Panc1 (cell line): ENCODE results near the gene LMCD1. TPM values are rescaled to one million over a fixed set of nuclear protein-coding genes. Genes with fewer than 3 reads are reported as not detected.

Experiments used
- ATAC-seq: fragments of 200-7000 bp; cut with Tn5 transposase; 2 replicates; pipeline ENCODE4 v1.9.1; 2020; ENCODE audit warnings: mild to moderate bottlenecking, moderate library complexity
- BruUV-seq: library from RNA; stranded (reverse); fragments of 400-500 nt; replicated peaks from 2 replicates; lab custom pipeline; 2021; lab: Mats Ljungman, UMichigan
- CTCF ChIA-PET: fragments of 300-600 bp; sonication (Branson Sonifier 250); formaldehyde crosslinking; loops from one replicate; lab custom pipeline; 2022; ENCODE audit warnings: antibody characterized with exemption; lab: Charles Lee
- POLR2A ChIA-PET: fragments of 300-600 bp; sonication (Branson Sonifier 250); formaldehyde crosslinking; loops from one replicate; lab custom pipeline; 2022; ENCODE audit warnings: antibody characterized with exemption; lab: Charles Lee
- DNase-seq: peaks from one replicate; pipeline ENCODE4 v3.0.0-alpha.2; 2010; ENCODE audit warnings: low read depth, low spot score
- H3K27ac ChIP-seq: 2 replicates; pipeline ENCODE4 v1.5.1; 2011; ENCODE audit warnings: mild to moderate bottlenecking, low read length, inconsistent platforms
- H3K27me3 ChIP-seq: fragments of 200-500 bp; sonication (Bioruptor generic); 2 replicates; pipeline ENCODE4 v1.6.0; 2014; ENCODE audit warnings: low read length, inconsistent platforms; ENCODE audit not compliant: control insufficient read depth, insufficient read depth
- H3K36me3 ChIP-seq: fragments of 200-500 bp; sonication (Bioruptor generic); 2 replicates; pipeline ENCODE4 v1.5.1; 2014; ENCODE audit warnings: inconsistent platforms, mild to moderate bottlenecking, low read length, moderate library complexity; ENCODE audit not compliant: control insufficient read depth, insufficient read depth
- H3K4me1 ChIP-seq: 2 replicates; pipeline ENCODE4 v1.5.1; 2011; ENCODE audit warnings: inconsistent platforms, mild to moderate bottlenecking, low read length, moderate library complexity; ENCODE audit not compliant: control insufficient read depth, insufficient read depth
- H3K4me3 ChIP-seq, 2 experiments: 2 replicates each; pipeline ENCODE4 v1.5.1; 2011 to 2012; ENCODE audit warnings: low read depth in 2 of 2, low read length in 2 of 2, mild to moderate bottlenecking in 2 of 2, inconsistent platforms in 1 of 2, moderate library complexity in 1 of 2
- H3K9me3 ChIP-seq: fragments of 200-500 bp; sonication (Bioruptor generic); 2 replicates; pipeline ENCODE4 v1.5.1; 2014; ENCODE audit warnings: low read depth, mild to moderate bottlenecking, inconsistent platforms, low read length, moderate library complexity; ENCODE audit not compliant: control insufficient read depth, insufficient read depth
- POLR2AphosphoS5 ChIP-seq: IDR thresholded peaks from 2 replicates; pipeline ENCODE4 v1.6.1; 2012; ENCODE audit warnings: mild to moderate bottlenecking, low read depth, low read length, moderate library complexity
- SIN3A ChIP-seq: IDR thresholded peaks from 2 replicates; pipeline ENCODE4 v1.6.1; 2012; ENCODE audit warnings: low read depth, mild to moderate bottlenecking, low read length, moderate library complexity, borderline replicate concordance; ENCODE audit not compliant: insufficient read depth
- TCF7L2 ChIP-seq: IDR thresholded peaks from 2 replicates; pipeline ENCODE4 v1.6.1; 2011; ENCODE audit warnings: mild to moderate bottlenecking, low read depth, low read length, inconsistent platforms
- in situ Hi-C: cut with HindIII; loops from 2 replicates; pipeline ENCODE4 v1.10.0; 2016; ENCODE audit warnings: low sequenced_read_pairs, low pct_unique_long_range_greater_than_20kb
- intact Hi-C: fragments of 100-400 bp; cut with micrococcal nuclease; formaldehyde crosslinking; loops from one replicate; pipeline ENCODE4 v1.10.0; 2022; ENCODE audit not compliant: unreplicated experiment
- total RNA-seq: library from RNA; stranded (reverse); gene quantifications from one replicate; pipeline ENCODE4 v1.2.1, GENCODE V29; 2021; ENCODE audit not compliant: unreplicated experiment
- TF ChIP-seq, protein P1 (sequence below): fragments of 450-650 bp; IDR thresholded peaks from 2 replicates; pipeline ENCODE4 v1.5.1; 2017; ENCODE audit warnings: mild to moderate bottlenecking
- TF ChIP-seq, protein P2 (sequence below), 2 experiments: IDR thresholded peaks; 2 replicates each; pipeline ENCODE4 v1.6.1; 2011 to 2012; ENCODE audit warnings: low read depth in 2 of 2, control low read depth in 1 of 2, low read length in 1 of 2, mild to moderate bottlenecking in 1 of 2, moderate library complexity in 1 of 2; ENCODE audit not compliant: insufficient read depth in 1 of 2

LMCD1 gene
- total RNA-seq, 1 experiment from 2014 or later, result 24.8 TPM

DNA sequence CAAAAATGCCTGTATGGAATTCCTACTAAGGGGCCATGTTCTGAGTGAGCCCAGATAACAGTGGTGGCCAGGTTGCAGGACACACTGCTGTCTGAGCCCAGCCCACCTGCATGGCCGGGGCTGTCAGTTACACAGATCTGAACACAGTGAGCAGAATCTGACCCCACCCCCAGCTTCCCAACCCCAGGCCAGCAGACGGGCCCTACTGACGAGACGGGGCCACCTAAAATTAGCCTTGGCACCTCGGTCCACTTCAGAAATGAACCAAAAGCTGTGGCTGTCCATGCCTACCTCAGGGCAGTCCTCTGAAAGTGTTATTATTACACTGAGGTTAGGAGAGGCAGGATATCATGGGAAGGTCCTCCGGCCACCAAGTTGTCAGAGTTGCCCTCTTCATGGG is 51.8 kb downstream of the LMCD1 start:
- no peaks in the 10 kb centered on the region for H3K36me3 ChIP-seq

DNA sequence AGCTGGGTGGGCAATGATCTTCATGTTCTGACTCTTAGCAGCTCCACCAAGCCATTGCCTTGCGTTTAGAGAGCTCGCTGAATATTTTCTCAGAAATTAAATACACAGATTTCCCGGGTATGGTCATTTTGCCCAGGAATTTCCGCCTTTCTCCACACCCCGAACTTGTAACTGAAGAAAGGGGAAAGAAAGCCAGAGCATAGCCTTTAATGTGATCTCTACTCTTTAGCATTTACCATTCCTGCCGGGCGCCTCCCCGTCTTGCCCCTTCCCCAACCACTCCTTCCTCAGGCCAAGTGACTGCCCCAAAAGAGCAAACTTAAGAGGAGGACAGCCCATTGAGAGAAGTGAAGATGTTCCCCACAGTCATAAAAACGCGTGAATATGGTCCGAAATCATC is 53.1 kb downstream of the LMCD1 start:
- CTCF ChIA-PET, result no interaction called here
- H3K27ac ChIP-seq, result no peak overlapping the region
- no peak for ATAC-seq

More for the DNA sequence above, 51.8 kb downstream of the LMCD1 start:
- intact Hi-C loops, result no loop called here
- Histone ChIP-seq H3K4me3 (no peak overlapping the region), H3K27ac (no peak overlapping the region), H3K9me3 (no peaks in the 10 kb centered on the region), H3K27me3 (no peaks in the 10 kb centered on the region), H3K4me1 (no peaks in the 10 kb centered on the region)
- in situ Hi-C loops, result no loop called here
- no peak for ATAC-seq
- DNase-seq, result no peak
- CTCF ChIA-PET, result no interaction called here
- TF ChIP-seq TCF7L2, result no peak
- no peak for TF ChIP-seq POLR2AphosphoS5
- TF ChIP-seq, protein P1, sequence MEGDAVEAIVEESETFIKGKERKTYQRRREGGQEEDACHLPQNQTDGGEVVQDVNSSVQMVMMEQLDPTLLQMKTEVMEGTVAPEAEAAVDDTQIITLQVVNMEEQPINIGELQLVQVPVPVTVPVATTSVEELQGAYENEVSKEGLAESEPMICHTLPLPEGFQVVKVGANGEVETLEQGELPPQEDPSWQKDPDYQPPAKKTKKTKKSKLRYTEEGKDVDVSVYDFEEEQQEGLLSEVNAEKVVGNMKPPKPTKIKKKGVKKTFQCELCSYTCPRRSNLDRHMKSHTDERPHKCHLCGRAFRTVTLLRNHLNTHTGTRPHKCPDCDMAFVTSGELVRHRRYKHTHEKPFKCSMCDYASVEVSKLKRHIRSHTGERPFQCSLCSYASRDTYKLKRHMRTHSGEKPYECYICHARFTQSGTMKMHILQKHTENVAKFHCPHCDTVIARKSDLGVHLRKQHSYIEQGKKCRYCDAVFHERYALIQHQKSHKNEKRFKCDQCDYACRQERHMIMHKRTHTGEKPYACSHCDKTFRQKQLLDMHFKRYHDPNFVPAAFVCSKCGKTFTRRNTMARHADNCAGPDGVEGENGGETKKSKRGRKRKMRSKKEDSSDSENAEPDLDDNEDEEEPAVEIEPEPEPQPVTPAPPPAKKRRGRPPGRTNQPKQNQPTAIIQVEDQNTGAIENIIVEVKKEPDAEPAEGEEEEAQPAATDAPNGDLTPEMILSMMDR, result no peak
- TF ChIP-seq SIN3A, result no peak
- TF ChIP-seq, protein P2, sequence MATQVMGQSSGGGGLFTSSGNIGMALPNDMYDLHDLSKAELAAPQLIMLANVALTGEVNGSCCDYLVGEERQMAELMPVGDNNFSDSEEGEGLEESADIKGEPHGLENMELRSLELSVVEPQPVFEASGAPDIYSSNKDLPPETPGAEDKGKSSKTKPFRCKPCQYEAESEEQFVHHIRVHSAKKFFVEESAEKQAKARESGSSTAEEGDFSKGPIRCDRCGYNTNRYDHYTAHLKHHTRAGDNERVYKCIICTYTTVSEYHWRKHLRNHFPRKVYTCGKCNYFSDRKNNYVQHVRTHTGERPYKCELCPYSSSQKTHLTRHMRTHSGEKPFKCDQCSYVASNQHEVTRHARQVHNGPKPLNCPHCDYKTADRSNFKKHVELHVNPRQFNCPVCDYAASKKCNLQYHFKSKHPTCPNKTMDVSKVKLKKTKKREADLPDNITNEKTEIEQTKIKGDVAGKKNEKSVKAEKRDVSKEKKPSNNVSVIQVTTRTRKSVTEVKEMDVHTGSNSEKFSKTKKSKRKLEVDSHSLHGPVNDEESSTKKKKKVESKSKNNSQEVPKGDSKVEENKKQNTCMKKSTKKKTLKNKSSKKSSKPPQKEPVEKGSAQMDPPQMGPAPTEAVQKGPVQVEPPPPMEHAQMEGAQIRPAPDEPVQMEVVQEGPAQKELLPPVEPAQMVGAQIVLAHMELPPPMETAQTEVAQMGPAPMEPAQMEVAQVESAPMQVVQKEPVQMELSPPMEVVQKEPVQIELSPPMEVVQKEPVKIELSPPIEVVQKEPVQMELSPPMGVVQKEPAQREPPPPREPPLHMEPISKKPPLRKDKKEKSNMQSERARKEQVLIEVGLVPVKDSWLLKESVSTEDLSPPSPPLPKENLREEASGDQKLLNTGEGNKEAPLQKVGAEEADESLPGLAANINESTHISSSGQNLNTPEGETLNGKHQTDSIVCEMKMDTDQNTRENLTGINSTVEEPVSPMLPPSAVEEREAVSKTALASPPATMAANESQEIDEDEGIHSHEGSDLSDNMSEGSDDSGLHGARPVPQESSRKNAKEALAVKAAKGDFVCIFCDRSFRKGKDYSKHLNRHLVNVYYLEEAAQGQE (IDR thresholded peaks at IDR 0.05; ENCODE audit: insufficient read depth in 1 of 2, low read depth in 2 of 2, low read length in 1 of 2), result no peak
- POLR2A ChIA-PET, result no interaction called here
- no TSS peak for BruUV-seq

More for the DNA sequence above, 53.1 kb downstream of the LMCD1 start:
- no peak for DNase-seq
- no TSS peak for BruUV-seq
- in situ Hi-C loops, result no loop called here
- H3K36me3 ChIP-seq, result no peaks in the 10 kb centered on the region
- H3K9me3 ChIP-seq, result no peaks in the 10 kb centered on the region
- H3K27me3 ChIP-seq, result no peaks in the 10 kb centered on the region
- TF ChIP-seq, protein P1, result no peak
- TF ChIP-seq SIN3A (no peak), POLR2AphosphoS5 (no peak), TCF7L2 (no peak)
- TF ChIP-seq, protein P2 (IDR thresholded peaks at IDR 0.05; ENCODE audit: insufficient read depth in 1 of 2, low read depth in 2 of 2, low read length in 1 of 2), result no peak
- H3K4me3 ChIP-seq, result no peak overlapping the region
- intact Hi-C loops, result no loop called here
- POLR2A ChIA-PET, result no interaction called here
- no peaks in the 10 kb centered on the region for H3K4me1 ChIP-seq
